ENCODE measurements around the gene PPP1R3F. TPM values are rescaled to one million over a fixed set of nuclear protein-coding genes. Genes with fewer than 3 reads are reported as not detected.

PPP1R3F gene
- total and polyA plus RNA-seq, 2 donors (not counting 1 experiment from before 2014, with no cell fraction given): 3.7 to 10.2 TPM

DNA sequence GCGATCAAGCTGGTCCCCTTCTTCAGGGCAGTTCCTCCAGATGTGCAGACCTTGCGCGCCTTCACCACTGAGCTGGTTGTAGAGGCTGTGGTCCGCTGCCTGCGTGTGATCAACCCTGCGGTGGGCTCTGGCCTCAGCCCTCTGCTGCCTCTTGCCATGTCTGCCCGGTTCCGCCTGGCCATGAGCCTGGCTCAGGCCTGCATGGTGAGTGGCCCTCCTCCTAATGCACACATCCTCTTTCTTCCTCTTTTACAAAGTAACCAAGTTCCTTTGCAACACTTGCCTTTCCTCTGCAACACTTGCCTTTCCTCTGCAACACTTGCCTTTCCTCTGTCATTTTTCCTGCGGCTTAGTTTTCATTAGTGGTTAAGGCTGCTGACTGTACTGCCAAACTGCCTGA, 32.5 kb upstream of the PPP1R3F start:
- peaks cover 19% of the 10 kb centered on the region for H3K79me2 ChIP-seq (ENCODE audit: control insufficient read depth, insufficient read depth, low read length)
- no peak overlapping the region for H2AFZ ChIP-seq (ENCODE audit: insufficient read depth, low read depth, low read length, poor library complexity, severe bottlenecking)
- peaks cover 22% of the 10 kb centered on the region for H3K4me1 Mint-ChIP-seq
- CTCF ChIA-PET: no interaction called here
- H3K27ac Mint-ChIP-seq: peak overlapping the region; percentile 91
- no peak overlapping the region for H3K4me3 ChIP-seq (ENCODE audit: control extremely low read depth in 1 of 5, extremely low read depth in 1 of 5, insufficient read depth in 1 of 5, low read depth in 2 of 5, low read length in 4 of 5)
- no peak overlapping the region for H3K9ac ChIP-seq (ENCODE audit: low read length)
- ATAC-seq (ENCODE audit: low read depth) (peak; percentile 37), DNase-seq (peak; percentile 34)
- H3K27ac ChIP-seq (ENCODE audit: low read length in 2 of 2): peak overlapping the region; percentile 10 to 51
- H3K9me3 Mint-ChIP-seq (ENCODE audit: insufficient read depth): no peaks in the 10 kb centered on the region
- H3K27me3 Mint-ChIP-seq: no peaks in the 10 kb centered on the region
- H3K9me3 ChIP-seq (ENCODE audit: control extremely low read depth in 1 of 3, control insufficient read depth in 2 of 3, insufficient read depth in 1 of 3, low read length in 2 of 3): no peaks in the 10 kb centered on the region
- intact Hi-C loops (cut with micrococcal nuclease): no loop called here
- H4K20me1 ChIP-seq (ENCODE audit: control insufficient read depth, insufficient read depth, low read length, poor library complexity, severe bottlenecking): no peaks in the 10 kb centered on the region
- POLR2A ChIA-PET: interaction anchor here (0.6 kb wide), 1 partner anchor 141 kb away, joined by 5 read pairs; no protein-coding TSS in a partner anchor
- peak overlapping the region; percentile 85 for H3K4me3 Mint-ChIP-seq
- H3K4me1 ChIP-seq (ENCODE audit: control insufficient read depth in 2 of 2, insufficient read depth in 2 of 2, low read length in 2 of 2): peaks cover 12 to 25% of the 10 kb centered on the region in 2 donors
- peak overlapping the region; percentile 34 for H3K4me2 ChIP-seq (replicated peaks; ENCODE audit: low read depth, low read length, poor library complexity, severe bottlenecking)
- no peaks in the 10 kb centered on the region for H3K27me3 ChIP-seq (replicated peaks in 1 of 4; ENCODE audit: control extremely low read depth in 1 of 4, control insufficient read depth in 3 of 4, insufficient read depth in 4 of 4, low read length in 3 of 4)
- WGBS (ENCODE audit: insufficient coverage): 21% methylated on average over 7 of the region's 9 CpGs
- TF ChIP-seq, protein P1, sequence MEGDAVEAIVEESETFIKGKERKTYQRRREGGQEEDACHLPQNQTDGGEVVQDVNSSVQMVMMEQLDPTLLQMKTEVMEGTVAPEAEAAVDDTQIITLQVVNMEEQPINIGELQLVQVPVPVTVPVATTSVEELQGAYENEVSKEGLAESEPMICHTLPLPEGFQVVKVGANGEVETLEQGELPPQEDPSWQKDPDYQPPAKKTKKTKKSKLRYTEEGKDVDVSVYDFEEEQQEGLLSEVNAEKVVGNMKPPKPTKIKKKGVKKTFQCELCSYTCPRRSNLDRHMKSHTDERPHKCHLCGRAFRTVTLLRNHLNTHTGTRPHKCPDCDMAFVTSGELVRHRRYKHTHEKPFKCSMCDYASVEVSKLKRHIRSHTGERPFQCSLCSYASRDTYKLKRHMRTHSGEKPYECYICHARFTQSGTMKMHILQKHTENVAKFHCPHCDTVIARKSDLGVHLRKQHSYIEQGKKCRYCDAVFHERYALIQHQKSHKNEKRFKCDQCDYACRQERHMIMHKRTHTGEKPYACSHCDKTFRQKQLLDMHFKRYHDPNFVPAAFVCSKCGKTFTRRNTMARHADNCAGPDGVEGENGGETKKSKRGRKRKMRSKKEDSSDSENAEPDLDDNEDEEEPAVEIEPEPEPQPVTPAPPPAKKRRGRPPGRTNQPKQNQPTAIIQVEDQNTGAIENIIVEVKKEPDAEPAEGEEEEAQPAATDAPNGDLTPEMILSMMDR (IDR thresholded peaks at IDR 0.05): no peak
- no peak for TF ChIP-seq EZH2 (IDR thresholded peaks at IDR 0.05; ENCODE audit: borderline replicate concordance, insufficient read depth, low read depth, low read length, poor library complexity, severe bottlenecking)
- peaks cover 0 to 4% of the 10 kb centered on the region in 2 experiments for H3K36me3 ChIP-seq (replicated peaks in 1 of 2; ENCODE audit: control extremely low read depth in 1 of 2, control insufficient read depth in 1 of 2, extremely low read depth in 1 of 2, insufficient read depth in 2 of 2, low read length in 1 of 2)

DNA sequence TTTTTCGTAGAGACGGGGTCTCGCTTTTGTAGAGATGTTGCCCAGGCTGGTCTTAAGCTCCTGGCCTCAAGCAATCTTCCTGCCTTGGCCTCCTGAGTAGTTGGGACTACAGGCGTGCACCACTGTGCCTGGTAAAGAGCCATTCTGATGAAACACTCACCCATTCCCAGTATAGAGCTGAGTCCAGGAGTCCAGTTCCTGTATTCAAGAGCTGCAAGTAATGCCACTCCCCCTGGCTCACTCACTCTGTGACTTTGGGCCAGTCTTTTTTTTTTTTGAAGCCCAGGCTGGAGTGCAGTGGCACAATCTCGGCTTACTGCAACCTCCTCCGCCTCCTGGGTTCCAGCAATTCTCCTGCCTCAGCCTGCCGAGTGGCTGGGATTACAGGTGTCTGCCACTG, 30.9 kb upstream of the PPP1R3F start:
- POLR2A ChIA-PET: no interaction called here
- H3K79me2 ChIP-seq (ENCODE audit: control insufficient read depth, insufficient read depth, low read length): peaks cover 19% of the 10 kb centered on the region
- no peak overlapping the region for H3K27ac ChIP-seq (ENCODE audit: low read length in 2 of 2)
- CTCF ChIA-PET: no interaction called here
- no peaks in the 10 kb centered on the region for H3K9me3 ChIP-seq (ENCODE audit: control extremely low read depth in 1 of 3, control insufficient read depth in 2 of 3, insufficient read depth in 1 of 3, low read length in 2 of 3)
- no peak overlapping the region for H2AFZ ChIP-seq (ENCODE audit: insufficient read depth, low read depth, low read length, poor library complexity, severe bottlenecking)
- no peak for ATAC-seq (ENCODE audit: low read depth)
- H3K4me3 ChIP-seq (ENCODE audit: control extremely low read depth in 1 of 5, extremely low read depth in 1 of 5, insufficient read depth in 1 of 5, low read depth in 2 of 5, low read length in 4 of 5): no peak overlapping the region
- no peak for DNase-seq
- no peaks in the 10 kb centered on the region for H3K27me3 Mint-ChIP-seq
- H3K4me3 Mint-ChIP-seq: no peak overlapping the region
- no peaks in the 10 kb centered on the region for H3K27me3 ChIP-seq (replicated peaks in 1 of 4; ENCODE audit: control extremely low read depth in 1 of 4, control insufficient read depth in 3 of 4, insufficient read depth in 4 of 4, low read length in 3 of 4)
- 100% methylated on average over 2 of the region's 7 CpGs for WGBS (ENCODE audit: insufficient coverage)
- H3K9ac ChIP-seq (ENCODE audit: low read length): no peak overlapping the region
- H3K27ac Mint-ChIP-seq: no peak overlapping the region
- no peaks in the 10 kb centered on the region for H3K9me3 Mint-ChIP-seq (ENCODE audit: insufficient read depth)
- peaks cover 21% of the 10 kb centered on the region for H3K4me1 Mint-ChIP-seq
- TF ChIP-seq, protein P1 (IDR thresholded peaks at IDR 0.05): no peak
- TF ChIP-seq EZH2 (IDR thresholded peaks at IDR 0.05; ENCODE audit: borderline replicate concordance, insufficient read depth, low read depth, low read length, poor library complexity, severe bottlenecking): no peak
- no peak overlapping the region for H3K4me2 ChIP-seq (replicated peaks; ENCODE audit: low read depth, low read length, poor library complexity, severe bottlenecking)
- intact Hi-C loops (cut with micrococcal nuclease): no loop called here
- no peaks in the 10 kb centered on the region for H4K20me1 ChIP-seq (ENCODE audit: control insufficient read depth, insufficient read depth, low read length, poor library complexity, severe bottlenecking)
- H3K4me1 ChIP-seq (ENCODE audit: control insufficient read depth in 2 of 2, insufficient read depth in 2 of 2, low read length in 2 of 2): peaks cover 12 to 25% of the 10 kb centered on the region in 2 donors
- H3K36me3 ChIP-seq (replicated peaks in 1 of 2; ENCODE audit: control extremely low read depth in 1 of 2, control insufficient read depth in 1 of 2, extremely low read depth in 1 of 2, insufficient read depth in 2 of 2, low read length in 1 of 2): peaks cover 0 to 14% of the 10 kb centered on the region in 2 experiments

Measured in B cell (primary cell).